HG03520 (cell line): ENCODE results near the gene SUN2.

Experiments
- ATAC-seq: cut with Tn5 transposase; IDR thresholded peaks from one replicate; pipeline ENCODE4 v1.9.1; 2021; ENCODE audit warnings: mild to moderate bottlenecking, moderate library complexity; ENCODE audit not compliant: unreplicated experiment

SUN2 gene

DNA sequence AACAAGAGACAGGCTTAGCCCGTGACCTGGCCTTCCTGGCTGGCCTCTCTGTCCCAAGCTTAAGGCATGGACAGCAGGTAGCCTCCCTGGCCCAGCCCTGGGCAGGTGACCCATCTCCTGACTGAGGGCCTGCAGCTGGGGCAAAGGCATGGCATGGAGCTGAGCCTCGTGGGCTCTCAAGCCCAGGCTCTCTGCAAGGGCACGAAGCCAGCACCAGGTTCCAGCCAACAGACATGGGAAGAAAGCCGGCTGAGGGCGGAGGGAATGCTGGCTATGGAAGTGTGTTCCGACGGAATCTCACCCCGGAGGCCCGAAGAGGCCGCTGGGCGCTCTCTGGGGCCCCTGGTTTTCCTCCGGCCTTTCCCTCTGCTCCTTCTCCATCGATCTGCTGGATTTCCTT is 25.2 kb upstream of the SUN2 start:
- no peak for ATAC-seq

DNA sequence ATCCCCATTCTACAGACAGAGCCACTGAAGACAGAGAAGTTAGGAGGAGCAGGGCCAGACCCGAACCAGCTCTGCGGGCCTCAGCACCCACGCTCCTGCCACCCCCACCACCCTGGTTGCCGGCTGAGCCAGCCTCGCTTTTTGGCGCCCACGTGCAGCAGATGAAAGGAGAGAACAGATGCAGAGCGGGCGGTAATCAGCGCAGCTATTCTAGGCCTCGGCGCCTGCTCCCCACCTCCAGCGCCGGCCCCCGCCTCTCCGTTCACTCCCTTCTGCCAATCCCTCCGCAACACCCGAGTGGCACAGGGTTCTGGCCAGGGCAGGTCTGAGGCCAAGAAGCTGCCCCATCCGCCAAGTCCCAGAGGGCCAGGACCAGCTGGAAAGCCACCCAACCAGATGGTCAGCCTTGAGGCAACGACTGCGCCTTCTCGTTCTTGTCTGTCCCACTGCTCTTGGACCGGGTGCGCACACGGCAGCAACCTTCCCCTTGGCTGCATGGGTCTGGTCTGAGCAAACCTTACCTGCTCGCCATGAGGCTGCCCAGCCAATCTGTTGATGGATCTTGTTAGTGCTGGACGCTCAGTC is 21.4 kb upstream of the SUN2 start:
- ATAC-seq, result no peak

DNA sequence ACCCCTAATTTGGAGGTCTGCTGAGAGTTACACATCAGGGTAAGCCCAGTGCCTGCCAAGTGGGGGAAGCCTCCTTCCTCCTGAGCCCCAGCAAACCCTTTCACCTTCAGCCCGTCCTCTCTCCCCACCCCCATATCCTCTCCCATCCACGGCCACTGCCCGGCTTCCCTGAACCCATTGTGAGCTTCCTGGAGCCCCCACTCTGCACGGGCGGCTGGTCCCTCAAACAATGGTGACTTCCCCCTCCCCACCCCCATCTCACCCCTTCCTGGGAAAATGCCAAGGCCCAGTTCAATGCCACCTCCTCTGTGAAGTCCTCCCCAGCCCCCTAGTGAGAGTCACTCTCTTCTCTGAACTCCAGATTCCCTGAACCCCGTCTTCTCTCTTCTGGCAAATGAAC is 20.3 kb upstream of the SUN2 start:
- ATAC-seq, result no peak

DNA sequence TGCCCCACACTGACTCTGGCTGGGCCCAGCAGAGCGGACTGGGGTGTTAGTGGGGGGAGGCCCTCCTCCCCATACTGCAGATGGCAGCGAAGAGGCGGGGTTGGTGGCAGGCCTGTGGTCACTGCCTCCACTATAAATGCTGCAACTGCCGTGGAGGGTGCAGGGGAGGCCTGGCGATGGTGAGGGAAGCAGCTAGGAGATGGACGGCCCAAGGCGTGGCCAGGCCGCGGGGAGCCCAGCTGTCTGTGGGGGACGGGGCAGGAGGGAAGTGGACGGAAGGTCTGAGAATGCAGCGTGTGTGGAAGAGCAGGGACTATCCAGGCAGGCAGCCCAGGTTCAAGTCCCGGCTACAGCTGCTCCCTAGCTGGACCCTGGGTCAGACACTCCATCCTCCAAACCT is 19.9 kb upstream of the SUN2 start:
- no peak for ATAC-seq

DNA sequence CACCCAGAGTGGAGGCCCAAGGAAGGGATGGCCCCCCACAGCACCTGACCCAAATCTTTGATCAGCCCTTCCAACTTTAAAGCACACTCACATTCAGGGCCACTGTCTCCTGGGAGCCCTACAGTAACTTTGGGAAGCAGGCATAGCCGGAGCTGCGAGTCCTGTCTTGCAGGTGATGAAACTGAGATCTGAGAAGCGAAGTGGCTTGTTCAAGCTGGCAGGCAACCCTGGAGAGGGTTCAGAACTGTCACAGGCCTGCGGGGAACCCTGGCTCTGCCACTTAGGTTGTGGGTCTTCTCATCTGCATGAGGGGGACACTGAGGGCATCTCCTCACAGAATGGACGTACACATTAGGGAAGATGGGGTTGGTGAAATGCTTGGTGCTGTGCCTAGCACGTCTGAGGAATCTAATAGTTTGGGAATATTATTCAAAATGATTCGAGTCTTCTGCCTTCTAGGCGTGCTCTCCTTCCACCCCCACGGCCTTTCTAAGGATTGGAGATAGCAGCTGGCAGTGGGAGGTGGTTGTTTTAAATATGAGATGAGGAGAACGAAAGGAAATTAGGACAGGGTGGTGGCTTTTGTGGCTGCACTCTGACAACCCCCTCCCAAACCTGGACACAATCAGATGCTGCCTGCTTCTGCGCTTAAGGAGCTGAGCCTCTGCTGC is 18.8 kb upstream of the SUN2 start:
- no peak for ATAC-seq

DNA sequence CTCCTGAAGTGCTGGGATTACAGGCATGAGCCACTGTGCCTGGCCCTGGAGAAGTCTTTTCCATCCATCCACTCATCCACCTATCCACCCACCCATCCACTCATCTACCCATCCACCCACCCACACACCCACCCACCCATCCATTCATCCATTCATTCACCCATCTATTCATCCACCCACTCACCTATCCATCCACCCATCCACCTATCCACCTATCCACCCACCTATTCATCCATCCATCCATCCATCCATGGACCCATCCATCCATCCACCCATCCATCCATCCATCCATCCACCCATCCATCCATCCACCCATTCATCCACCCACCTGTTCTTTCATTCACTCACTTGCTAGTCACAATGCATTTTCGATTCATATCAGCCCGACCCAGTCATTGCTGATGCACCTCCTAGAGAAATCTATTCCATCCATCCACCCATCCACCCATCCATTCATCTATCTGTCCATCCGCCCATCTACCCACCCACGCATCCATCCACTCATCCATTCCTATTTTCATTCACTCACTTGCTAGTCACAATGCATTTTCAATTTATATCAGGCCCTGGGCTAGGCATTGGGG is 17.7 kb upstream of the SUN2 start:
- ATAC-seq, result no peak

DNA sequence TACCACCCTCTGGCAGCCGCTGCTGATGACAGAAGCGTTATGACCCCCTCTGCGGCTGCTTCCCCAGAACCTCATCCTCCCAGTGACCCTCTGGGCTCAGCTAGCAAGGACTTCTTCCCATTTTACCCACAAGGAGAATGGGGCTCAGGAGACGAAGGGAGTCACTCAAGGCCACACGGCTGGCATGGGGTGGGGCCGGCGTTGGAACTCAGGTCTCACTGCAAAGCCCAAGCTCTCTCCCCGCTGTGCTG is 16.8 kb upstream of the SUN2 start:
- ATAC-seq, result no peak

DNA sequence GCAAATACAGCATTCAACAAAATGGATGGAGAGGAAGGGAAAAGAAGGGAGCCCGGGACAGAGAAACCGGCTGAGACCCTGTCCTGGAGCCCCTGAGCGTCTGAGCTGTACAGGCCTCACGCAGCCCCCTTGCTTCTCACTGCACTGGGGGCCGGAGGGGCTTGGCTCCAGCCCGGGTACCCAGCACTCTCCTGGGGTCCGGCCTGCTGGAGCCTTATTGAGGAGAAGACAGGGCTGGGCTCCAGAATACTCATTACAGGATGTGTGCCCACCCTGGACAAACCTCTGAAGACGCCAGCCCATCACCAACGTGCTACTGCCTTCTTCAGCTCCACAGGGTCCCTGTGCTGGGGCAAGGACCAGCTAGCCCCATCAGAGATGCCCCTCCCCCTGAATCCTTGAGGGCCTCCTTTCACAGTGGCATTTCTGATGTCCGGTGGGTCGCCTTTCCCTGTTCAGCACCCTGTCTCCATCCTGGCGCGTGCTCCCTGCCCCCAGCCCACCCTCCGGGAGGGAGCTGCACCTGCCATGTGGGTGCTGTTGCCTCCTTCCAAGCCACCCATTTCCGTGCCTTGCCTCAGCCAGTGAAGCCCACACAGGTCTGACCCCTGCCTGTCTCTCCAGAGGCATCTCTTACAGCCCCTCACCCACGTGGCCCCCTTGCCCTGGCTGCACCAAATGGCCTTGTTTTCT is 14.6 kb upstream of the SUN2 start:
- ATAC-seq, result no peak

DNA sequence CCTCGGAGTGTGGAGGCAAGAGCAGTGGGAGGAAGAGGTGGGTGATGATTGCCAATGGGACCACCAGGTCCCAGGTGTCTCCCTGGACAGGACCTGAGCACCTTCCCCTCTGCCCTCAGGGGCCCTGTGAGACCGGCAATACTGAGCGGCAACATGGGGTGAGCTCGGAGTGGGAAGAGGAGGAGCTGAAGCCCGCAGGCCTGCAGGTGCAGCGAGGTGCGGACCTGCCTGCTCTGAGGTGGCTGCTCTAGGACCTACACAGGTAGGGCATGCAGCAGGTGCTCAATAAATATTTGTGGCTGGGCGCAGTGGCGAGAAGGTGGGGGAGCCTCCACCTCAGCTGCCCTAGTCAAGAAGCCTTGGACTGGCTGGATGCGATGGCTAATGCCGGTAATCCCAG is 12.2 kb upstream of the SUN2 start:
- ATAC-seq, result no peak

DNA sequence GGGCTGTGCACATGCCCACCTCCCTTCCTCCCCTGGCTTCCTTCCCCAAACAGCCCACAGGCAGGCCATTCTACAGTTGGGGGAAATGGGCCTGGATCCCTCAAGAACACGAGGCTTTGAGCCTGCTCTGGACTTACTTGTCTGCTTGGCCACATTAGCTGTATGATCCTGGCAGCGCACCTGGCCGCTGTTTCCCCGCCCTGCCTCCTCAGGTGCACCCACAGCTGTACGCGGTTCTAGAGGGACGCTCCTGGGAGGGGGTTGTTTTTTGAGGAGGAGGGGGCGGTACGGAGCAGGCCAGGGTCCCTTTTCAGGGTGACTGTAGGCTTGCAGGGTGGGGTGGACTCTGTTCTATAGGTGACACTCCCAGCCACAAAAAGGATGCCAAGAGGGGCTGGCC is 11.5 kb upstream of the SUN2 start:
- ATAC-seq, result no peak

DNA sequence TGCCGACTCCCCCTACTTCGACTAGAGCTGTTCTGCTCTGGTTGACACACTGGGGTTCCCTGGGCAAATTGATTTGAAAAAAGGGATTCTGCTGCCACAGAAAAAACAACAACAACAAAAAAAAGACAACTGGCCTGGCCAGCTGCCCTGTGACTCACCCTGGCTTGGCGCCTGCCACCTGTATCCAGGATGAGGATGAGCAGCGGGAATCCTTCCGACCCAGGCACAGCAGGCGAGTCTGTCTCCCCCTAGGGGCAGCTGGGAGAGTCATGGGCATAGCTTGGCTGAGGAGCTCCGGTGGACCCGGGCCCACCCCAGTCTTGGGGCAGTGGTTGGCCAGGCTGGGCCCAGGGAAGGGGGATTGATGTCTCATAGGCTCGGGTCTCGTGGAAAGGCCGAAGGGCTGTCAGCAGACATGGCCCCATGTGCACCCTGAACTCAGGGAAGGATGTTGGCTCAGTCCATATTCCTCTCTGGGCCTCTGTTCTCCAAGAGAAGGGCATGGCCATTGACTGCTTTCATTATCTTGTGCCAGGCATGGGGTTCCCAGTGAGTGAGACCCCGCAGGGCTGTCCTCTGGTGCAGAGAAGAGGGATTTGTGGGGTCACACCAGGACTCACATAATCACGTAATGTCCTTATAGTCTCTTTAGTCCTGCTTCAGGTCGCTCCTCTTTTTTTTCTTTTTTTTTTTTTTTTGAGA is 10.4 kb upstream of the SUN2 start:
- no peak for ATAC-seq

DNA sequence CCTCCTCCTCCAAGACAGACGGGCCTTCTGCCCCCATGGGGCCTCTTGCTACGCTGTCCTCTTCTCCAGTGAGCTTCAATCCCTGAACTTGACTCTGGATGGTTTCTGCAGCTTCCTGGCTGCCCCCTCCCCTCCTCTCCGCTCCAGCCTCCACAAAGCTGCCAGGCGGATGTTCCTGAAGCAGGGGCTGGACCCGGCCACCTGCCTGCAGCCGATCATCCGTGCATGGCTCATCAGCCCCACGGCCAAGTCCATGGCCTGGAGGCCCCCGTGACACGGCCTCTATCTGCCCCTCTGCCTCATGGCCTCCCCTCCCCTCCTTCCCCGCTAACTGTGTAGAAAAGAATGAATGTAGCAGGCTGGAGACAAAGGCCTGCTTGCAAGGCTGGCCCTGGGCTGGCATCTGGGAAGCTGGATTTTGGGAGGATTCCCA is 6.8 kb upstream of the SUN2 start:
- no peak for ATAC-seq

DNA sequence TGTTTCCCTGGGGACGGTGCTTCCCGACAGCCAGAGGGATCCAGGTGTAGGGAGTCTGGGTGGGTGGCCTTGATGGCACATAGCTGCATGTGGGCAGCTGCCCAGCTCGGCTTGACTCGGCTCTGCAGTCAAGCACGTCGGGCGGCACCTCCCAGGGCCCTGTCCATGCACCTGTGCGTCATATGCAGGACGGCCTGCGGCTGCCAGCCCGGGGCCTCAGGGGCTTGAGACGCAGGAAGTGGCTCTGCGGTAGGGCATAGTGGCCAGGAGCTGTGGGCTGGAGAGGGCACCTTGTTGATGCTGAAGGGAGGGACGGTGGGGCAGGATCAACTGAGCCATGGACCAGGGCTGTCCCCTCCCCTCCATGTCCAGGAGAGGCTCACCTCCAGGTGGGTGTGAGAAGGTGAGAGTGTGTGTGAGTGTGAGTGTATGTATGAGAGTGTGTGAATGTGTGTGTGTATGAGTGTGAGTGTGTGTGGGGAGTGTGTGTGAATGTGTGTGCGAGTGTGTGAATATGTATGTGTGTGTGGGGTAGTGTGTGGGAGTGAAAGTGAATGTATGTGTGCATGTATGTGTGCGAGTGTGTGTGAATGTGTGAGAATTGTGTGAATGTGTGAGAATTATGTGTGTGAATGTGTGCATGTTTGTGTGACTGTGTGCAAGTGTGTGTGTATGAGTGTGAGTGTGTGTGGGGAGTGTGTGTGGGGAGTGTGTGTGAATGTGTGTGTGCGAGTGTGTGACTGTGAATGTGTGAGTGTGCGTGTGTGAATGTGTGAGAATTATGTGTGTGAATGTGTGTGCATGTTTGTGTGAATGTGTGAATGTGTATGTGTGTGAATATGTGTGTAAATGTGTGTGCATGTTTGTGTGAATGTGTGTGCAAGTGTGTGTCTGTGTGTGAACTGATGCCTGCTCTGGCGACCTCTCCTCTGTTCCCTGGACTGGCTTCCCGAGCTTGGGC is 5.7 kb upstream of the SUN2 start:
- ATAC-seq, result no peak

DNA sequence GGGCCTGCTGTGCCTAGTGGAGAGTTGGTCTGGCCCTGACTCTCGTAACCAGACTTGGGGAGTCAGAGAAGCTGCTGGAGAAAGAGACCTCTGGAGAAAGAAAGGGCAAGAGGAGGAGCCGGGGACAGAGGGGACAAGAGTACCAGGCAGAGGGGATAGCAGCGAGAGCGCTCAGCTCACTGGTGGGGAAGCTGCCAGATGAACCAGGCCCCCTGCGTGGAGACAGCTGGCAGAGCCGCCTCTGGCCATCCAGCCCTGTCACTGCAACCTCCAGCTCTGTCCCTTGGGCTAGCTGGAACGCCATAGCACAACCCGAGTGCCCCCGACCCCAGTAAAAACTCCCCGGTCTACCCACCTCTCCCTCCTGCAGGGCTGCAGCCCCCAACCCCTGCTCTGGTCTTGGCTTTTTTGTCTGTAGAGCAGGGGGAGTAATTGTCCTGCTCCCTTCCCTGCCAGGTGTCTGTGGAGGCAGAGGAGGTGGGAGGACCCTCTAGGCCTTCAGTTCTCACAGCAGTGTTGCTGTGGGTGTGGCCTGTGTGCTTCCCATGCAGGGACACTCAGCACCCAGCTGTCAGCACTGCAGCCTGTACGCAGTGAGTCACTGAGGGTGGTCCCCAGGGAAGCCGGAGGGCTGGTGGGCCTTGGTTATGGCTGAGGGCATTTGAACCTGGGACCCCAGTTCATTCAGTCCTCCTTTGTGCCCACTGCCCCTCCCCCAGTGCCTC is 4.8 kb upstream of the SUN2 start:
- ATAC-seq, result no peak

DNA sequence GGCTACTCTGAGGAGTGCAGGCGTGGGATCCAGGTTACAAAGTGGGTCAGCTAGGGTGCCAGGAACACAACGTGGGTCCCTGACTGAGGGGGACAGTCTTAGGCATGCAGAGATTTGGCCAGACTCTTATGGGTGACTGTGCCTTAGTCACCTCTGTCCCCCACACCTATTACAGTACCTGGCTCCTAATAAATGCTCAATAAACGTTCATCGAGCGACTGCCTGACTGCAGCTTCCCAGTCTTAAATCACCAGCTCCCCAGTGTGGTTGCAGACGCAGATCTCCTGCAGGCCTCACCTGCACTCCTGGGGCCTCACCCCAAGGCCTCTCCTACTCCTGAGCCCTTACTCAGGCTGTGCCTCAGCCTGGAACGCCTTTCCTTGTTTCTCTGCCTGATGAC is 3.2 kb upstream of the SUN2 start:
- ATAC-seq, result no peak

DNA sequence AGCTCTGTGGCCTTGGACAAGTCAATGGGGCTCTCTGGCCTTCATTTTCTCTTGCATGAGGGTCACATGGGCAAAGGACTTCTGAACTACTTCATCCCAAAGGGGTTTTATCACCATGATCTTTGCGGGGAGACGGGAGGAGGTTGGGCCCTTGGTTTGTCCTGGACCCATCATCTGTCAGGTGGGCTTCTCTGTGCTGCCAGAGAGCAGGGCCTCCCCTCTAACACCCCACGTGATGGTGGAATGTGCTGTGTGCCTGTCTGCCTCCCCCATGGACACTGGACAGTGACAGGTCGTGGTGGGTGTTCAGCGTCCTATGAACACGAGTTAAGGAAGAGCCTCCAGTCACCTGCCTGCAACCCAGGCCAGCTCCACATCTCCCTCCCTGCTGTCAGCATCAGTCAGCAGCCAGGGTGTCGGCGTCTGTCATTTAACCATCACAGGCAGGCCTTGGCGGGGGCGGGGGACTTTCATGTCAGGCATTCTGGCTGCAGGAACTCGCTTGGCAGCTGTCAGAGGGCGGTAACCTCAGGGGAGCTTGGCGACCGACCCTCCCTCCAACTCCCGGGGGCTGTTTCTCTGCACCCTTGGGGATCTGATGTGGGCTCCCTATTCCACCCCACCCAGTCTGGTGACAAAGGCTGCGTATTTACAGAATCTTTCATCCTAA is 2.6 kb upstream of the SUN2 start:
- no peak for ATAC-seq

DNA sequence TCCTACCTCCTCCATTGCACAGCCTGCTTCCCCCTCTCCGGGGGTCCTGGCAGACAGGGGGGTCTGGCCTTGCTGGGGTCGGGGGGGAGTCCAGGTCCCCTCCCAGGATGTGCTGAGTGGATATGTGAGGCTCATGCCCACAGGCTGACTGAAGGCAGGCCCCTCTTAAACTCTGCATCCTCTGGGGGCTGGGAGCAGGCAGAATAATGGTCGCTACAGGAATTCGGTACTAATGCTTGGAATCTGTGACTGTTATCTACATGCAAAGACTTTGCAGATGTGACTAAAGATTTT is 1.6 kb upstream of the SUN2 start:
- ATAC-seq, result no peak

DNA sequence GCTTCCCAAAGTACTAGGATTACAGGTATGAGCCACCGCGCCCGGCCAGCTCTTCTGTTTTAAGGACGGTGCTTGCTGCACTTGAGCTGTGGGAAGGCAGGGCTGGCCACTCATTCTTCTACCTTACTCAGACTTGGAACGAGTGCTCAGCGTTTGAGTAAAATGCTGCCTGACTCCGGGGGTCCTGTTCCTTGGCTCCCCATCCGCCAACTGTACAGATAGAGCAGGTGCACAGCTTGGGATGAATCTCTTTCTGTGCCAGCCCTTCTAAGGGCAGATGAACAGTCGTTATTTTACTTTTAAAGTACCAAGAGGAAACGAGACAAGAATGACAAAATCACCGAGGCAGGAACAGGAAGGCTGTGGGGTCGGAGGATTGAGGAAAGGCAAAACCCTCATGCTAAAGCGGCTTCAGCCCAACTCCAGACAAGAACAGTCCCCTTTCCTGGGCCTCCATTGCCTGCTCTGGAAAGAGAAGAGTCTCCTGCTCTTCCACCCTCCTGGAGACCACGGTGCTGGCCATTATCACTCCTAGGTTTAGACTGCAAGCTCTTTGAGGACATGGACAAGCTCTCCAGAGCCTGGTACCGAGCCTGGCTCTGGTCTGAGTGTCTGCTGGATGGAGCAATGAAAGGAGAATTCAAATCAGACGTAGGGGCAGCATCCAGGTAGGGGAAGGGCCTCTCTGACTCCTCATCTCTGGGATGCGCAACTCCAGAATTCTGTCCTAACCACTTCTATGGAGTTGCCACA is 1.1 kb upstream of the SUN2 start:
- ATAC-seq, result no peak
